ENCODE measurements around the gene CENPB. TPM values are rescaled to one million over a fixed set of nuclear protein-coding genes. Genes with fewer than 3 reads are reported as not detected.

Gene CENPB
- total and polyA plus RNA-seq, 10 of the 15 experiments (the other 5 are each of a cell fraction or from before 2014, with no cell fraction given): 0.16 to 71.2 (median 14.0) TPM

- CTCF ChIA-PET: interaction anchor here (0.6 to 5.7 kb wide), 14 partner anchors 9 to 318 kb away, joined by 3 to 52 read pairs (median 12); partner anchors contain the start of gene CENPB
- Histone ChIP-seq H3K36me3 (ENCODE audit: control insufficient read depth in 2 of 2, insufficient read depth in 2 of 2, low read length in 1 of 2) (no peaks in the 10 kb centered on the region; a peak in 1 of 4 replicates), H2AFZ (ENCODE audit: control insufficient read depth, low read depth, low read length) (peak overlapping the region; percentile 96), H3K4me1 (ENCODE audit: control insufficient read depth, insufficient read depth, low read length) (peaks cover 24% of the 10 kb centered on the region), H3K4me3 (peak overlapping the region; percentile 89), H4K20me1 (ENCODE audit: control insufficient read depth, insufficient read depth) (no peaks in the 10 kb centered on the region), H3K27me3 (replicated peaks in 1 of 2; ENCODE audit: control insufficient read depth in 2 of 2, insufficient read depth in 2 of 2, low read length in 1 of 2) (no peaks in the 10 kb centered on the region), H3K9ac (ENCODE audit: control insufficient read depth, insufficient read depth, low read length) (peak overlapping the region; percentile 82), H3K27ac (ENCODE audit: control insufficient read depth, insufficient read depth) (no peak overlapping the region), H3K4me2 (ENCODE audit: control insufficient read depth, insufficient read depth) (peak overlapping the region; percentile 94), H3K79me2 (ENCODE audit: control insufficient read depth, insufficient read depth, low read length) (peaks cover 14% of the 10 kb centered on the region), H3K9me3 (replicated peaks; ENCODE audit: control insufficient read depth, insufficient read depth, low read length) (no peaks in the 10 kb centered on the region)
- 5% methylated on average over 19 of the region's 21 CpGs for WGBS (ENCODE audit: insufficient coverage, insufficient replicate concordance, low lambda C conversion rate, missing lambda C conversion rate)
- SMC1A ChIA-PET (ENCODE audit: uncharacterized antibody, unreplicated experiment): no interaction called here
- intact Hi-C loops (cut with micrococcal nuclease; ENCODE audit: unreplicated experiment) (loop anchor here (2.0 to 5.0 kb wide), 3 partner anchors 14 to 90 kb away; no protein-coding TSS in a partner anchor), in situ Hi-C loops (cut with MboI) (no loop called here)
- DNase-seq (ENCODE audit: low read depth, low spot score): no peak
- POLR2A ChIA-PET: interaction anchor here (2.5 kb wide), 1 partner anchor 54 kb away, joined by 9 read pairs; the partner anchor contains the start of gene AP5S1
- no TSS peak for BruUV-seq (replicated peaks)
- ATAC-seq: peak; percentile 3; the same call in 1 of the 3 replicates
- FAIRE-seq: peak; percentile 65
- RAD21 ChIA-PET (ENCODE audit: unreplicated experiment): interaction anchor here (0.8 to 2.1 kb wide), 9 partner anchors 12 to 305 kb away, joined by 3 to 10 read pairs (median 4); partner anchors contain the start of gene AP5S1
- no peak for TF ChIP-seq HCFC1 (IDR thresholded peaks at IDR 0.05; ENCODE audit: low read length)
- TF ChIP-seq PKNOX1 (IDR thresholded peaks at IDR 0.05): no peak
- TF ChIP-seq NR2C1 (IDR thresholded peaks at IDR 0.05): no peak
- peak in 1 of 2 experiments; percentile 67; a peak in 2 of 3 replicates for TF ChIP-seq EGR1 (IDR thresholded peaks at IDR 0.05; ENCODE audit: borderline replicate concordance in 1 of 2, low read depth in 2 of 2, low read length in 2 of 2)
Measured at GRCh38 chr20:3767110-3767426, 19.5 kb downstream of the CENPB start.
